ENCODE measurements around the gene HIPK2. TPM values are rescaled to one million over a fixed set of nuclear protein-coding genes. Genes with fewer than 3 reads are reported as not detected.

The HIPK2 gene
- total RNA-seq, 1 experiment from 2014 or later: 8.6 TPM

DNA sequence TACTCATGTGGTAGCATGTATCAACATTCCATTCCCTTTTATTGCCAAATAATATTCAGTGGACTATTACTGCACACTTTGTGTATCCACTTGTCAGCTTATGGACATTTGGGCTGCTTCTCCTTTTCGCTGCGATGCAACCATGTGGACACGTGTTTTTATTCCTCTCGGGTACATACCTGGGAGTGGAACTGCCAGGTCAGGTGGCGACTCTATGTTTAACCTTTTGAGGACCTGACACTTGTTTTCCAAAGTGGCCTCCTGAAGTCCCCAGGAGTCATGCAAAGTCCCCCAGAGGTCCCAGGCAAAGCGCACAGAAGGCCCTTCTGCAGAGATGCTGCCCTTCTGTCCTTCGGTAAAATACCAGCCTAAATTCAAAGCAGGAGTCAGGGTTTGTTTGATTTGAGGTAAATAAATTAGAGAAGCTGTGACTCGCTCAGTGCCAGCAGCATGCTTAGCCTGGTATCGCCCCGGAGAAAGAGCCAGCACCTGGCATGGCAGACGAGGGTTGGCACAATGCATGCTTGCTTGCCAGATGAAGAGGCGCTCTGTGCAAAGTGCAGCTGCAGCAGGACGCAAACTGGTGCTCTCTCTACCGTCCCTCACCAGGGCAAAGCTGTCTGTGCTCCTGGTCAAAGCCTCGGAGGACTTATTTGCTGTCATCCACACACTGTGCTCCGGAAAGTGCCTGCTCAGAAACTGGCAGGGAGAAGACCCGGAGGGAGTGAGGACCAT is 37.8 kb downstream of the HIPK2 start:
- no peak for DNase-seq
- Histone ChIP-seq H3K27me3 (ENCODE audit: control insufficient read depth, insufficient read depth, low read length) (no peaks in the 10 kb centered on the region), H3K4me3 (ENCODE audit: insufficient read depth, low read depth, low read length) (no peak overlapping the region), H3K36me3 (replicated peaks; ENCODE audit: control insufficient read depth, insufficient read depth, low read length) (no peaks in the 10 kb centered on the region)

- no peak for DNase-seq
Measured at GRCh38 chr7:139738772-139739171, 39.0 kb downstream of the HIPK2 start.

GRCh38 chr7:139738101-139738489 is 39.7 kb downstream of the HIPK2 start:
- no peak for DNase-seq
- Histone ChIP-seq H3K4me3 (ENCODE audit: insufficient read depth, low read depth, low read length) (no peak overlapping the region), H3K27me3 (ENCODE audit: control insufficient read depth, insufficient read depth, low read length) (no peaks in the 10 kb centered on the region), H3K36me3 (replicated peaks; ENCODE audit: control insufficient read depth, insufficient read depth, low read length) (no peaks in the 10 kb centered on the region)

More at GRCh38 chr7:139738772-139739171, 39.0 kb downstream of the HIPK2 start:
- Histone ChIP-seq H3K27me3 (ENCODE audit: control insufficient read depth, insufficient read depth, low read length) (no peaks in the 10 kb centered on the region), H3K4me3 (ENCODE audit: insufficient read depth, low read depth, low read length) (no peak overlapping the region), H3K36me3 (replicated peaks; ENCODE audit: control insufficient read depth, insufficient read depth, low read length) (no peaks in the 10 kb centered on the region)

GRCh38 chr7:139737221-139738100 is 40.3 kb downstream of the HIPK2 start:
- Histone ChIP-seq H3K27me3 (ENCODE audit: control insufficient read depth, insufficient read depth, low read length) (no peaks in the 10 kb centered on the region), H3K36me3 (replicated peaks; ENCODE audit: control insufficient read depth, insufficient read depth, low read length) (no peaks in the 10 kb centered on the region), H3K4me3 (ENCODE audit: insufficient read depth, low read depth, low read length) (no peak overlapping the region)
- DNase-seq: no peak

DNA sequence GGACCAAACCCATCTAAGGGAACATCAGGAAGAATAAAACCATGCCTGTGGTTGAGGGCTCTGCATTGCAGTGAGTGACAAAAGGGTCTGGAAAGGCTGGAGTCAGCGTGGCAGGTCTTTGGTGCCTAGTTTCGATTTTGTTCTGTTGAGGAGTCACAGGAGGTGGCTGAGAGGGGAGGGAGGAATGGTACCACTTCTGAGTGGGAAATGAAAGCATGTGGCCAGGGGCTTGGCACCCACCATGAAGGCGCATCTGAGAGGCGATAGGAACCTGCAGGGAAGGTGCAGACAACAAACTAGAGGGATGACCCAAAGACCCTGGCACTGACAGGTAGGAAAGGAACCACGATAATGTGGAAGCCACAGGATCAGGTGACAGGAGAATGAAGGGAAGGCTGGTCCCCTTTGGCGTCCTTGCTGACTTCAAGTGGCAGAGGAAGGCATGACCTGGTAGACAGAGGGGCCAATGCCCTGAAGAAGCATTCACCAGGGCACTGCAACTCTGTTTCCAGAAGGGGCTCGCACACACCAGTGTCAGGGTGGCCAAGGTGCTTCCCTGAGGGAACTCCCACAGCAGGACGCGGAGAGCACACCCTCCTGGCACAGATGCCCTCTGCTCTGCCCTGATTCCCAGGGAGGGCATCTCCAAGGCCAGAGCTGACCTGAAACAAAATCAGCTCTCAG is 41.7 kb downstream of the HIPK2 start:
- Histone ChIP-seq H3K36me3 (replicated peaks; ENCODE audit: control insufficient read depth, insufficient read depth, low read length) (no peaks in the 10 kb centered on the region), H3K4me3 (ENCODE audit: insufficient read depth, low read depth, low read length) (no peak overlapping the region), H3K27me3 (ENCODE audit: control insufficient read depth, insufficient read depth, low read length) (no peaks in the 10 kb centered on the region)
- DNase-seq: no peak

GRCh38 chr7:139735466-139735865 is 42.3 kb downstream of the HIPK2 start:
- no peaks in the 10 kb centered on the region for H3K27me3 ChIP-seq (ENCODE audit: control insufficient read depth, insufficient read depth, low read length)
- no peaks in the 10 kb centered on the region for H3K36me3 ChIP-seq (replicated peaks; ENCODE audit: control insufficient read depth, insufficient read depth, low read length)
- no peak for DNase-seq
- no peak overlapping the region for H3K4me3 ChIP-seq (ENCODE audit: insufficient read depth, low read depth, low read length)

DNA sequence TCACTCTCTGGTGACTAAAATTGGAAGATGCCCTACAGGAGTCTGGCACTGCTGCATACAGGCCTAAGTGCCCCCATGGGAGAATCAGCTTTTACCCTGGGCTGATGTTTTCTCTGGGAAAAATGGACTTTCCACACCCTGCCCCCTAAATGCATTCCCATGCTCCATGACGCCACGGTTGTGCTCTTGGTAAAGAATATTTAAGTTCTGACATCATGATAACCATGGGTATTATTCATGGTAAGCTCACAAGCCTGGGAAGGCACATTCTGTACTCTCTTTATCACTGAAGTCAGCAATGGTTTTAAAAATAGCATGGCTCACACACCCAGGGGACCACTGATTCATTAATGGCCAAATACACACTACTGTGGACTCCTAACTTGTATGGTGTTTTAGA is 43.4 kb downstream of the HIPK2 start:
- DNase-seq: no peak
- no peak overlapping the region for H3K4me3 ChIP-seq (ENCODE audit: insufficient read depth, low read depth, low read length)

GRCh38 chr7:139733751-139734150 is 44.0 kb downstream of the HIPK2 start:
- Histone ChIP-seq H3K27me3 (ENCODE audit: control insufficient read depth, insufficient read depth, low read length) (no peaks in the 10 kb centered on the region), H3K36me3 (replicated peaks; ENCODE audit: control insufficient read depth, insufficient read depth, low read length) (no peaks in the 10 kb centered on the region), H3K4me3 (ENCODE audit: insufficient read depth, low read depth, low read length) (no peak overlapping the region)
- no peak for DNase-seq

More for the DNA sequence above, 43.4 kb downstream of the HIPK2 start:
- no peaks in the 10 kb centered on the region for H3K36me3 ChIP-seq (replicated peaks; ENCODE audit: control insufficient read depth, insufficient read depth, low read length)
- H3K27me3 ChIP-seq (ENCODE audit: control insufficient read depth, insufficient read depth, low read length): no peaks in the 10 kb centered on the region

- no peak for DNase-seq
- Histone ChIP-seq H3K36me3 (replicated peaks; ENCODE audit: control insufficient read depth, insufficient read depth, low read length) (no peaks in the 10 kb centered on the region), H3K27me3 (ENCODE audit: control insufficient read depth, insufficient read depth, low read length) (no peaks in the 10 kb centered on the region), H3K4me3 (ENCODE audit: insufficient read depth, low read depth, low read length) (no peak overlapping the region)
Measured at GRCh38 chr7:139732471-139733167, 45.2 kb downstream of the HIPK2 start.

- Histone ChIP-seq H3K4me3 (ENCODE audit: insufficient read depth, low read depth, low read length) (no peak overlapping the region), H3K27me3 (ENCODE audit: control insufficient read depth, insufficient read depth, low read length) (no peaks in the 10 kb centered on the region), H3K36me3 (replicated peaks; ENCODE audit: control insufficient read depth, insufficient read depth, low read length) (no peaks in the 10 kb centered on the region)
- no peak for DNase-seq
Measured at GRCh38 chr7:139731802-139732470, 45.9 kb downstream of the HIPK2 start.

DNA sequence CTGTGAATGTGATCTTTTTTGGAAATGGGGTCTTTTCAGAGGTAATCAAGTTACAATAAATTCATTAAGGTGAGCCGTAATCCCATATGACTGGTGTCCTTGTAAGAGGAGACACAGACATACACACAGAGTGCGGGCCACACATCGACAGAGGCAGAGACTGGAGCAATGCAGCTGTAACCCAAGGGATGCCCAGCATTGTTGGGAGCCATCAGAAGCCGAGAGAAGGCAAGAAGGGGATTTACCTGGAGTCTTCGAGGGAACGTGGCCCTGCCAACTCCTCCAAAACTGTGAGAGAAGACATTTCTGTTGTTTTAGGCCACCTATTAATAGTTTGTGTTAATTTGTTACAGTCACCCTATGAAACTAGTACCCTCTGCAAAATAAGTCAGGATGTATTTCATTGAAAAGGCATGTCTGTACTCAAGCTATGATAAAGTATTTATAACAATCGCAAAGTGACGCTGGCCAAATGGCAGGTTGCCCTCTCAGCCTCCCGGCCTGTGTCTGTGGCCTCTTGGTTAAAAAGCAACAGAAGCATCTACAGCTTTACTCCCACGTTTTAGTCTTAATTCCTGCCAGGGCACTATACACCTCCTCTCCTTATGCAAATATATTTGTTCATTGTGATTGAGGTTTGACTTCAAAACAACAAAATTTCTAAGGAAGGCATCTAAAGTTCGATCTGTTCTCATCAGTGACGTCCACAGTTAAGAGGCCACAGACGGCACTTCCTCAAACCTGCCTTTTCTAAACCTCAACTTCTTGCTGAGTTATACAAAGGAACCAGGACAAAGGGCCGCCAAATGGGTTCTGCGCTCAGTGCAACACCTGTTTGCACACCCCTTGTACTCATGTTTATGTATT is 46.8 kb downstream of the HIPK2 start:
- Histone ChIP-seq H3K4me3 (ENCODE audit: insufficient read depth, low read depth, low read length) (no peak overlapping the region), H3K27me3 (ENCODE audit: control insufficient read depth, insufficient read depth, low read length) (no peaks in the 10 kb centered on the region), H3K36me3 (replicated peaks; ENCODE audit: control insufficient read depth, insufficient read depth, low read length) (no peaks in the 10 kb centered on the region)
- DNase-seq: no peak

GRCh38 chr7:139728203-139728602 is 49.6 kb downstream of the HIPK2 start:
- no peak overlapping the region for H3K4me3 ChIP-seq (ENCODE audit: insufficient read depth, low read depth, low read length)
- no peaks in the 10 kb centered on the region for H3K27me3 ChIP-seq (ENCODE audit: control insufficient read depth, insufficient read depth, low read length)
- DNase-seq: no peak
- no peaks in the 10 kb centered on the region for H3K36me3 ChIP-seq (replicated peaks; ENCODE audit: control insufficient read depth, insufficient read depth, low read length)

- DNase-seq: no peak
- Histone ChIP-seq H3K27me3 (ENCODE audit: control insufficient read depth, insufficient read depth, low read length) (no peaks in the 10 kb centered on the region), H3K36me3 (replicated peaks; ENCODE audit: control insufficient read depth, insufficient read depth, low read length) (no peaks in the 10 kb centered on the region), H3K4me3 (ENCODE audit: insufficient read depth, low read depth, low read length) (no peak overlapping the region)
Measured at GRCh38 chr7:139727151-139727705, 50.6 kb downstream of the HIPK2 start.
